Peyer's patch (tissue), 4 donors: ENCODE results near the gene SPTA1.

Experiments used
- CTCF ChIP-seq, 6 experiments: fragments of 450-650 bp in 4 of 6; fragments of 200-600 bp in 2 of 6; sonication (generic) in 1 of 6; IDR thresholded peaks; one replicate each; pipeline ENCODE4 v1.5.1; 2017 to 2019; ENCODE audit warnings: antibody characterized with exemption in 6 of 6, mild to moderate bottlenecking in 3 of 6, moderate library complexity in 1 of 6
- POLR2A ChIP-seq, 2 donors: fragments of 450-650 bp; IDR thresholded peaks; one replicate each; pipeline ENCODE4 v1.5.1; 2017; ENCODE audit warnings: antibody characterized with exemption in 2 of 2, mild to moderate bottlenecking in 2 of 2, moderate library complexity in 2 of 2

GRCh38 chr1:158638146-158638545 is 48.4 kb downstream of the SPTA1 start:
- no peak for TF ChIP-seq CTCF (IDR thresholded peaks at IDR 0.05)
- no peak for TF ChIP-seq POLR2A (IDR thresholded peaks at IDR 0.05)
